Liver (tissue), 3 donors: ENCODE results near the gene UBIAD1.

ENCODE experiments used
- GABPA ChIP-seq, 2 donors: IDR thresholded peaks in 1 of 2; conservative IDR thresholded peaks in 1 of 2; 2 replicates each; pipeline ENCODE4 v1.6.1; 2016; ENCODE audit warnings: antibody characterized with exemption in 2 of 2, mild to moderate bottlenecking in 1 of 2, moderate library complexity in 1 of 2
- HNF4A ChIP-seq, 2 donors: conservative IDR thresholded peaks; 2 replicates each; pipeline ENCODE4 v1.6.1; 2016; ENCODE audit warnings: antibody characterized with exemption in 2 of 2, mild to moderate bottlenecking in 2 of 2
- HNF4G ChIP-seq: IDR thresholded peaks from 2 replicates; pipeline ENCODE4 v1.6.1; 2016; ENCODE audit warnings: antibody characterized with exemption
- JUND ChIP-seq, 2 donors: IDR thresholded peaks; 2 replicates each; pipeline ENCODE4 v1.6.1; 2016; ENCODE audit warnings: antibody characterized with exemption in 2 of 2
- MAX ChIP-seq: IDR thresholded peaks from 2 replicates; pipeline ENCODE4 v1.6.1; 2016; ENCODE audit warnings: antibody characterized with exemption
- RAD21 ChIP-seq, 2 donors: IDR thresholded peaks; 2 replicates each; pipeline ENCODE4 v1.6.1; 2016; ENCODE audit warnings: antibody characterized with exemption in 2 of 2, mild to moderate bottlenecking in 2 of 2
- RXRA ChIP-seq, 2 donors: IDR thresholded peaks; 2 replicates each; pipeline ENCODE4 v1.6.1; 2017 to 2018; ENCODE audit warnings: antibody characterized with exemption in 2 of 2, mild to moderate bottlenecking in 1 of 2
- SP1 ChIP-seq: IDR thresholded peaks from 2 replicates; pipeline ENCODE4 v1.6.1; 2018; ENCODE audit warnings: antibody characterized with exemption, mild to moderate bottlenecking
- TAF1 ChIP-seq: conservative IDR thresholded peaks from 2 replicates; pipeline ENCODE4 v1.6.1; 2016; ENCODE audit warnings: antibody characterized with exemption, mild to moderate bottlenecking
- YY1 ChIP-seq: IDR thresholded peaks from 2 replicates; pipeline ENCODE4 v1.6.1; 2016; ENCODE audit warnings: antibody characterized with exemption, mild to moderate bottlenecking
- ZBTB33 ChIP-seq: IDR thresholded peaks from 2 replicates; pipeline ENCODE4 v1.6.1; 2016; ENCODE audit warnings: antibody characterized with exemption
- TF ChIP-seq, protein P1 (sequence below): fragments of 150-350 bp; IDR thresholded peaks from 2 replicates; pipeline ENCODE4 v1.5.1; 2017; ENCODE audit warnings: improper control_type of control experiment, low read depth, low read length; ENCODE audit not compliant: missing input control
- TF ChIP-seq, protein P2 (sequence below): IDR thresholded peaks from 2 replicates; pipeline ENCODE4 v1.6.1; 2016; ENCODE audit warnings: antibody characterized with exemption, mild to moderate bottlenecking
- TF ChIP-seq, protein P3 (sequence below): IDR thresholded peaks from 2 replicates; pipeline ENCODE4 v1.6.1; 2016; ENCODE audit warnings: antibody characterized with exemption
- donor health status: healthy.
- donor health status: healthy.

- TF ChIP-seq, protein P1, sequence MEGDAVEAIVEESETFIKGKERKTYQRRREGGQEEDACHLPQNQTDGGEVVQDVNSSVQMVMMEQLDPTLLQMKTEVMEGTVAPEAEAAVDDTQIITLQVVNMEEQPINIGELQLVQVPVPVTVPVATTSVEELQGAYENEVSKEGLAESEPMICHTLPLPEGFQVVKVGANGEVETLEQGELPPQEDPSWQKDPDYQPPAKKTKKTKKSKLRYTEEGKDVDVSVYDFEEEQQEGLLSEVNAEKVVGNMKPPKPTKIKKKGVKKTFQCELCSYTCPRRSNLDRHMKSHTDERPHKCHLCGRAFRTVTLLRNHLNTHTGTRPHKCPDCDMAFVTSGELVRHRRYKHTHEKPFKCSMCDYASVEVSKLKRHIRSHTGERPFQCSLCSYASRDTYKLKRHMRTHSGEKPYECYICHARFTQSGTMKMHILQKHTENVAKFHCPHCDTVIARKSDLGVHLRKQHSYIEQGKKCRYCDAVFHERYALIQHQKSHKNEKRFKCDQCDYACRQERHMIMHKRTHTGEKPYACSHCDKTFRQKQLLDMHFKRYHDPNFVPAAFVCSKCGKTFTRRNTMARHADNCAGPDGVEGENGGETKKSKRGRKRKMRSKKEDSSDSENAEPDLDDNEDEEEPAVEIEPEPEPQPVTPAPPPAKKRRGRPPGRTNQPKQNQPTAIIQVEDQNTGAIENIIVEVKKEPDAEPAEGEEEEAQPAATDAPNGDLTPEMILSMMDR = no peak
- TF ChIP-seq YY1 (no peak), TAF1 (no peak), GABPA (IDR thresholded peaks at IDR 0.05 in 1 of 2, conservative IDR thresholded peaks at IDR 0.05 in 1 of 2) (no peak), SP1 (no peak), RAD21 (IDR thresholded peaks at IDR 0.05) (no peak), HNF4A (conservative IDR thresholded peaks at IDR 0.05) (no peak), MAX (no peak), RXRA (IDR thresholded peaks at IDR 0.05) (no peak), ZBTB33 (no peak), JUND (IDR thresholded peaks at IDR 0.05) (no peak), HNF4G (no peak)
- TF ChIP-seq, protein P2, sequence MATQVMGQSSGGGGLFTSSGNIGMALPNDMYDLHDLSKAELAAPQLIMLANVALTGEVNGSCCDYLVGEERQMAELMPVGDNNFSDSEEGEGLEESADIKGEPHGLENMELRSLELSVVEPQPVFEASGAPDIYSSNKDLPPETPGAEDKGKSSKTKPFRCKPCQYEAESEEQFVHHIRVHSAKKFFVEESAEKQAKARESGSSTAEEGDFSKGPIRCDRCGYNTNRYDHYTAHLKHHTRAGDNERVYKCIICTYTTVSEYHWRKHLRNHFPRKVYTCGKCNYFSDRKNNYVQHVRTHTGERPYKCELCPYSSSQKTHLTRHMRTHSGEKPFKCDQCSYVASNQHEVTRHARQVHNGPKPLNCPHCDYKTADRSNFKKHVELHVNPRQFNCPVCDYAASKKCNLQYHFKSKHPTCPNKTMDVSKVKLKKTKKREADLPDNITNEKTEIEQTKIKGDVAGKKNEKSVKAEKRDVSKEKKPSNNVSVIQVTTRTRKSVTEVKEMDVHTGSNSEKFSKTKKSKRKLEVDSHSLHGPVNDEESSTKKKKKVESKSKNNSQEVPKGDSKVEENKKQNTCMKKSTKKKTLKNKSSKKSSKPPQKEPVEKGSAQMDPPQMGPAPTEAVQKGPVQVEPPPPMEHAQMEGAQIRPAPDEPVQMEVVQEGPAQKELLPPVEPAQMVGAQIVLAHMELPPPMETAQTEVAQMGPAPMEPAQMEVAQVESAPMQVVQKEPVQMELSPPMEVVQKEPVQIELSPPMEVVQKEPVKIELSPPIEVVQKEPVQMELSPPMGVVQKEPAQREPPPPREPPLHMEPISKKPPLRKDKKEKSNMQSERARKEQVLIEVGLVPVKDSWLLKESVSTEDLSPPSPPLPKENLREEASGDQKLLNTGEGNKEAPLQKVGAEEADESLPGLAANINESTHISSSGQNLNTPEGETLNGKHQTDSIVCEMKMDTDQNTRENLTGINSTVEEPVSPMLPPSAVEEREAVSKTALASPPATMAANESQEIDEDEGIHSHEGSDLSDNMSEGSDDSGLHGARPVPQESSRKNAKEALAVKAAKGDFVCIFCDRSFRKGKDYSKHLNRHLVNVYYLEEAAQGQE = no peak
- TF ChIP-seq, protein P3, sequence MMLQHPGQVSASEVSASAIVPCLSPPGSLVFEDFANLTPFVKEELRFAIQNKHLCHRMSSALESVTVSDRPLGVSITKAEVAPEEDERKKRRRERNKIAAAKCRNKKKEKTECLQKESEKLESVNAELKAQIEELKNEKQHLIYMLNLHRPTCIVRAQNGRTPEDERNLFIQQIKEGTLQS = no peak
These were observed 8.7 kb downstream of the UBIAD1 start for GRCh38 chr1:11281518-11282331.
